NB4 (cell line): ENCODE measurements around the gene FAM120A.

ENCODE experiments used
- CTCF ChIP-seq: IDR thresholded peaks from one replicate; pipeline ENCODE4 v1.5.1; 2012; ENCODE audit warnings: low read depth, low read length
- MAX ChIP-seq: IDR thresholded peaks from 2 replicates; pipeline ENCODE4 v1.6.1; 2011; ENCODE audit warnings: low read depth, low read length
- MYC ChIP-seq: IDR thresholded peaks from 2 replicates; pipeline ENCODE4 v1.6.1; 2011; ENCODE audit warnings: low read depth, low read length
- POLR2A ChIP-seq: IDR thresholded peaks from 2 replicates; pipeline ENCODE4 v1.6.1; 2011; ENCODE audit warnings: mild to moderate bottlenecking; ENCODE audit not compliant: insufficient read length; ENCODE audit errors: extremely low read depth

- TF ChIP-seq CTCF (no peak), POLR2A (no peak), MAX (no peak), MYC (no peak)
Observed at GRCh38 chr9:93468763-93469456, 17.4 kb downstream of the FAM120A start.
